Thyroid gland (tissue), 4 donors: ENCODE measurements around the gene SMURF1. TPM values are rescaled to one million over a fixed set of nuclear protein-coding genes. Genes with fewer than 3 reads are reported as not detected.
A peak's percentile ranks its signal among the peaks of the same experiment; 100 is the strongest.

ENCODE experiments used
- DNase-seq, 2 donors: peaks; one replicate each; pipeline ENCODE4 v3.0.0-alpha.2; 2019
- H3K27ac ChIP-seq, 3 donors: fragments of 200-600 bp; sonication (generic); 1 replicate in 2 of 3; 2 replicates in 1 of 3; pipeline ENCODE4 v1.5.1; 2016 to 2019; ENCODE audit warnings: mild to moderate bottlenecking in 1 of 3, moderate library complexity in 1 of 3
- H3K27me3 ChIP-seq: fragments of 200-600 bp; sonication (generic); one replicate; pipeline ENCODE4 v1.5.1; 2019
- H3K36me3 ChIP-seq, 2 donors: fragments of 200-600 bp; sonication (generic); one replicate each; pipeline ENCODE4 v1.5.1; 2016 to 2019
- H3K4me1 ChIP-seq, 2 donors: fragments of 200-600 bp; sonication (generic); one replicate each; pipeline ENCODE4 v1.5.1; 2017 to 2019
- H3K4me3 ChIP-seq, 3 donors: fragments of 200-600 bp; sonication (generic); replicated peaks in 1 of 3; 1 replicate in 2 of 3; 2 replicates in 1 of 3; pipeline ENCODE4 v1.5.1; 2016; ENCODE audit warnings: mild to moderate bottlenecking in 1 of 3
- H3K9me3 ChIP-seq: fragments of 200-600 bp; sonication (generic); one replicate; pipeline ENCODE4 v1.5.1; 2017
- POLR2A ChIP-seq, 2 donors: fragments of 450-650 bp; IDR thresholded peaks; one replicate each; pipeline ENCODE4 v1.6.1; 2017; ENCODE audit warnings: antibody characterized with exemption in 2 of 2, mild to moderate bottlenecking in 2 of 2, moderate library complexity in 1 of 2
- WGBS, 2 donors: methylation state at CpG; one replicate each; pipeline ENCODE4 v1.1.5; 2017; 5-methylcytosine and 5-hydroxymethylcytosine counted together
- intact Hi-C: fragments of 100-400 bp; cut with DNase I; formaldehyde crosslinking; loops from one replicate; pipeline ENCODE4 v1.15.1; 2023
- total RNA-seq, 4 donors: library from RNA; depleted of rRNA; stranded (reverse); fragments of >200 nt; gene quantifications; one replicate each; pipeline ENCODE4 v1.2.3, GENCODE V29; 2016
- TF ChIP-seq, protein P1 (sequence below), 6 experiments: fragments of 200-600 bp in 3 of 6; fragments of 450-650 bp in 3 of 6; sonication (generic) in 3 of 6; IDR thresholded peaks; one replicate each; pipeline ENCODE4 v1.5.1; 2016 to 2019; ENCODE audit warnings: antibody characterized with exemption in 6 of 6, mild to moderate bottlenecking in 2 of 6, inconsistent platforms in 1 of 6, moderate library complexity in 1 of 6

Gene SMURF1
- 10 to 100 TPM; 13.9 to 20.6 (median 16.7) TPM for total RNA-seq

GRCh38 chr7:99143853-99144672 is at the start of gene SMURF1:
SMURF1 (minus strand) TSS chr7:99144108; CDS start chr7:99143780, 328 bp downstream.
- H3K4me3 ChIP-seq, result peak within 1 kb of the TSS; percentile 68 to 98 (median 70)
- no peaks in the 10 kb centered on the region for H3K36me3 ChIP-seq
- no peaks in the 10 kb centered on the region for H3K9me3 ChIP-seq
- H3K4me1 ChIP-seq, result peaks cover 12 to 16% of the 10 kb centered on the region in 2 donors
- intact Hi-C loops, result loop anchor here (5.0 kb wide), 1 partner anchor 102 kb away; no protein-coding TSS in a partner anchor
- TF ChIP-seq, protein P1, sequence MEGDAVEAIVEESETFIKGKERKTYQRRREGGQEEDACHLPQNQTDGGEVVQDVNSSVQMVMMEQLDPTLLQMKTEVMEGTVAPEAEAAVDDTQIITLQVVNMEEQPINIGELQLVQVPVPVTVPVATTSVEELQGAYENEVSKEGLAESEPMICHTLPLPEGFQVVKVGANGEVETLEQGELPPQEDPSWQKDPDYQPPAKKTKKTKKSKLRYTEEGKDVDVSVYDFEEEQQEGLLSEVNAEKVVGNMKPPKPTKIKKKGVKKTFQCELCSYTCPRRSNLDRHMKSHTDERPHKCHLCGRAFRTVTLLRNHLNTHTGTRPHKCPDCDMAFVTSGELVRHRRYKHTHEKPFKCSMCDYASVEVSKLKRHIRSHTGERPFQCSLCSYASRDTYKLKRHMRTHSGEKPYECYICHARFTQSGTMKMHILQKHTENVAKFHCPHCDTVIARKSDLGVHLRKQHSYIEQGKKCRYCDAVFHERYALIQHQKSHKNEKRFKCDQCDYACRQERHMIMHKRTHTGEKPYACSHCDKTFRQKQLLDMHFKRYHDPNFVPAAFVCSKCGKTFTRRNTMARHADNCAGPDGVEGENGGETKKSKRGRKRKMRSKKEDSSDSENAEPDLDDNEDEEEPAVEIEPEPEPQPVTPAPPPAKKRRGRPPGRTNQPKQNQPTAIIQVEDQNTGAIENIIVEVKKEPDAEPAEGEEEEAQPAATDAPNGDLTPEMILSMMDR (IDR thresholded peaks at IDR 0.05), result no peak
- peak in 1 of 2 donors; percentile 62 for TF ChIP-seq POLR2A (IDR thresholded peaks at IDR 0.05)
- WGBS, 2 donors, result 0 to 1% methylated on average over 9 to 15 of the region's 94 CpGs
- DNase-seq, result peak; percentile 63 to 64
- peak within 1 kb of the TSS; percentile 85 to 97 (median 87) for H3K27ac ChIP-seq
- H3K27me3 ChIP-seq, result no peaks in the 10 kb centered on the region

- Histone ChIP-seq H3K27ac (no peak overlapping the region), H3K4me1 (no peaks in the 10 kb centered on the region), H3K9me3 (no peaks in the 10 kb centered on the region), H3K27me3 (no peaks in the 10 kb centered on the region), H3K4me3 (no peak overlapping the region), H3K36me3 (no peaks in the 10 kb centered on the region)
- no peak for DNase-seq
- TF ChIP-seq, protein P1 (IDR thresholded peaks at IDR 0.05), result no peak
- no peak for TF ChIP-seq POLR2A (IDR thresholded peaks at IDR 0.05)
- intact Hi-C loops, result no loop called here
- 86 to 92% methylated on average over 5 of the region's 5 CpGs for WGBS, 2 donors
These were observed 48.1 kb upstream of the SMURF1 start for GRCh38 chr7:99191869-99192596.

DNA sequence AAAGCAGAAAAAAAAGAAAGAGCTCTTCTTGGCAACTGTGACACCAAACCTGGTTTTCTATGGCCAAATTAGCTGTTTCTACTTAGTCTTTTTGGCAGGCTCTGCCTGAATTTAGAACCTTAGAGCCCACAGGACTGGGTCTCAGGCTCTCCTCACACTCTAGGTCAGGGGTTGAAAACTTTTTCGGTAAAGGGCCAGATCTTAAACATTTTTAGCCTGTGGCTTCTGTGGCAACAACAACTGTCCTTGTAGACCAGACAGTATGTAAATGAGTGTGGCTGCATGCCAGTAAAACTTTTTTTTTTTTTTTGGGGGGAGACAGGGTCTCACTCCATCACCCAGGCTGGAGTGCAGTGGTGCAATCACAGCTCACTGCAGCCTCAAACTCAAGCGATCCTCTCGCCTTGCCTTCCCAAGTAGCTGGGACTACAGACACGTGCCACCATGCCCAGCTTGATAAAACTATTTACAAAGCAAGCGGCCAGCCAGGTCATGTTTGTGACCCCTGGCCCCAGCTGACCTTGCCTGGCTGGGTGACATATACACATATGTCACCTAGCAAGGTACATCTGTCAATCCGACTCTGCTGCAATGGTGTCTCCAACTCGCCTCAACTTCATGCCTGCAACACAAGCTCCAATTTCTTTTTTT is 46.6 kb upstream of the SMURF1 start:
- no peak for DNase-seq
- H3K27me3 ChIP-seq, result no peaks in the 10 kb centered on the region

DNA sequence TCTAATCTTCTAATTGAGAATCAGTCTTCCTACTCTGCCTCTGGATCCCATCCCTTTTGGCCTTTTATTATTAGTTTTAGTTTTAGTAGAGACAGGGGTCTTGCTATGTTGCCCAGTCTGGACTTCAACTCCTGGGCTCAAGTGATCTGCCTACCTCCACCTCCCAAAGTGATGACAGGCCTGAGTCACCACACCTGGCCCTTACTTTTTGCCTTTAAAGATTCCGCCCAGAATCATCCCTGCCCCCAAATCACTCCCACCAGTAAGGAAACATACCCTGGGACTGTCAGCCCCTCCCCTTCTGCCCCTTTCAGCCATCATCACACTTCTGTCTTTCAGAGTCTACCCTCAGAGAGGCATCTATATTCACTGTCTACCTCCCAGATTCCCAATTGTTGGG is 45.3 kb upstream of the SMURF1 start:
- no peak for TF ChIP-seq POLR2A (IDR thresholded peaks at IDR 0.05)
- TF ChIP-seq, protein P1 (IDR thresholded peaks at IDR 0.05), result no peak
- Histone ChIP-seq H3K36me3 (no peaks in the 10 kb centered on the region), H3K27ac (no peak overlapping the region), H3K4me1 (no peaks in the 10 kb centered on the region), H3K27me3 (no peaks in the 10 kb centered on the region), H3K4me3 (no peak overlapping the region), H3K9me3 (no peaks in the 10 kb centered on the region)
- DNase-seq, result no peak
- intact Hi-C loops, result no loop called here
- 94 to 95% methylated on average over 1 of the region's 1 CpG for WGBS, 2 donors

More for the DNA sequence above, 46.6 kb upstream of the SMURF1 start:
- no peaks in the 10 kb centered on the region for H3K4me1 ChIP-seq
- intact Hi-C loops, result no loop called here
- no peak overlapping the region for H3K27ac ChIP-seq
- no peak for TF ChIP-seq POLR2A (IDR thresholded peaks at IDR 0.05)
- TF ChIP-seq, protein P1 (IDR thresholded peaks at IDR 0.05), result no peak
- no peak overlapping the region for H3K4me3 ChIP-seq
- H3K9me3 ChIP-seq, result no peaks in the 10 kb centered on the region
- WGBS, 2 donors, result 54 to 59% methylated on average over 7 of the region's 7 CpGs
- H3K36me3 ChIP-seq, result no peaks in the 10 kb centered on the region
